CD4-positive, alpha-beta memory T cell (primary cell): ENCODE data around the gene CHN1. TPM values are rescaled to one million over a fixed set of nuclear protein-coding genes. Genes with fewer than 3 reads are reported as not detected.

ENCODE experiments used
- CTCF ChIA-PET: fragments of 350-600 bp; sonication (Branson Sonifier 250); formaldehyde crosslinking; loops from one replicate; lab custom pipeline; 2021; ENCODE audit warnings: inconsistent platforms; ENCODE audit not compliant: partially characterized antibody; lab: Charles Lee
- POLR2A ChIA-PET: fragments of 350-600 bp; sonication (Branson Sonifier 250); formaldehyde crosslinking; loops from one replicate; lab custom pipeline; 2021; ENCODE audit not compliant: partially characterized antibody; lab: Charles Lee
- DNase-seq, 5 donors: peaks; one replicate each; pipeline versions ENCODE4 v3.0.0 to v3.0.0-alpha.2; 2020 to 2022; ENCODE audit warnings: mixed read lengths in 1 of 5
- H3K27ac ChIP-seq: one replicate; pipeline ENCODE4 v1.7.0; 2013; ENCODE audit warnings: low read depth, low read length
- H3K27me3 ChIP-seq: 2 replicates; pipeline ENCODE4 v1.7.0; 2013; ENCODE audit warnings: mild to moderate bottlenecking, low read length, moderate library complexity; ENCODE audit not compliant: insufficient read depth
- H3K36me3 ChIP-seq: 2 replicates; pipeline ENCODE4 v1.7.0; 2013; ENCODE audit warnings: mild to moderate bottlenecking, low read length, moderate library complexity; ENCODE audit not compliant: insufficient read depth
- H3K4me1 ChIP-seq: 2 replicates; pipeline ENCODE4 v1.7.0; 2013; ENCODE audit warnings: mild to moderate bottlenecking, low read length, moderate library complexity; ENCODE audit not compliant: insufficient read depth
- H3K4me3 ChIP-seq, 2 donors: one replicate each; pipeline ENCODE4 v1.7.0; 2013; ENCODE audit warnings: low read length in 2 of 2, mild to moderate bottlenecking in 1 of 2
- H3K9me3 ChIP-seq, 2 donors: one replicate each; pipeline ENCODE4 v1.7.0; 2013; ENCODE audit warnings: low read length in 2 of 2, control low read depth in 1 of 2; ENCODE audit not compliant: control insufficient read depth in 1 of 2
- H3K27ac Mint-ChIP-seq, 7 donors: one replicate each; pipeline ENCODE4 v1.8.0; 2020 to 2021; ENCODE audit warnings: mixed read lengths in 7 of 7, mild to moderate bottlenecking in 6 of 7, inconsistent platforms in 3 of 7, moderate library complexity in 3 of 7
- H3K27me3 Mint-ChIP-seq, 2 donors: one replicate each; pipeline ENCODE4 v1.8.0; 2020 to 2021; ENCODE audit warnings: mixed read lengths in 2 of 2
- H3K36me3 Mint-ChIP-seq, 2 donors: one replicate each; pipeline ENCODE4 v1.8.0; 2020 to 2021; ENCODE audit warnings: mixed read lengths in 2 of 2, inconsistent platforms in 1 of 2, mild to moderate bottlenecking in 1 of 2
- H3K4me1 Mint-ChIP-seq, 4 donors: one replicate each; pipeline ENCODE4 v1.8.0; 2020 to 2021; ENCODE audit warnings: mixed read lengths in 4 of 4, mild to moderate bottlenecking in 1 of 4
- H3K4me3 Mint-ChIP-seq, 8 donors: one replicate each; pipeline ENCODE4 v1.8.0; 2020 to 2021; ENCODE audit warnings: mixed read lengths in 8 of 8, mild to moderate bottlenecking in 7 of 8, moderate library complexity in 6 of 8, inconsistent platforms in 3 of 8
- H3K9me3 Mint-ChIP-seq, 8 donors: one replicate each; pipeline ENCODE4 v1.8.0; 2020 to 2021; ENCODE audit warnings: mixed read lengths in 8 of 8, mild to moderate bottlenecking in 5 of 8, inconsistent platforms in 3 of 8, moderate library complexity in 1 of 8
- intact Hi-C: fragments of 100-400 bp; cut with micrococcal nuclease; formaldehyde crosslinking; loops from one replicate; pipeline ENCODE4 v1.15.1; 2023
- polyA plus RNA-seq, 2 donors: library from polyadenylated mRNA; unstranded; fragments of 300-500 nt; fragmentation: Illumina TruSeq; gene quantifications; one replicate each; pipeline ENCODE4 v1.2.3, GENCODE V29; 2021
- total RNA-seq, 2 experiments: library from RNA; stranded (reverse); gene quantifications; one replicate each; pipeline ENCODE4 v1.2.3, GENCODE V29; 2021

CHN1 gene
- total and polyA plus RNA-seq, 4 experiments from 2014 or later = 3.4 to 15.3 (median 8.9) TPM

DNA sequence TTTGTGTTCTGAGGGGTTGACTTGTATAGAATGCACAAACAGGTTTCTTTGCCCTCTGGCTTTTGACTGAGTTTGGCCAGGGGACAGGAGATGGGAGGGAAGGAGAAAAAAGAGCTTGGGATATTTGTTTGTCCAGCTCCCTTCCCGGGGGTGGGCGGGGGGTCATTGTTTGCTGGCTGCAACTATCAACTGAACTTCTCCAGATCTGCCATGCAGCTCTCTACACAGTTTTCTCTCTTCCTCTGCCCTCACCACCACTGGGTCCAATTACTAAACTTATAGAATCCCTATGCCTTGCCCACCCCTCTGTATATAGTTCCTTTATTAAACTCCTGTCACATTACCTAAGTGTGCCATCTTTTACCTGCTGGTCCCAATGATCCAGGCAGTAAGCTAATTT, 32.8 kb upstream of the CHN1 start:
- H3K4me3 Mint-ChIP-seq = no peak overlapping the region
- intact Hi-C loops = loop anchor here (2.0 to 10.0 kb wide), 2 partner anchors 147 to 1059 kb away; partner anchors contain the start of gene ATP5MC3
- POLR2A ChIA-PET = no interaction called here

DNA sequence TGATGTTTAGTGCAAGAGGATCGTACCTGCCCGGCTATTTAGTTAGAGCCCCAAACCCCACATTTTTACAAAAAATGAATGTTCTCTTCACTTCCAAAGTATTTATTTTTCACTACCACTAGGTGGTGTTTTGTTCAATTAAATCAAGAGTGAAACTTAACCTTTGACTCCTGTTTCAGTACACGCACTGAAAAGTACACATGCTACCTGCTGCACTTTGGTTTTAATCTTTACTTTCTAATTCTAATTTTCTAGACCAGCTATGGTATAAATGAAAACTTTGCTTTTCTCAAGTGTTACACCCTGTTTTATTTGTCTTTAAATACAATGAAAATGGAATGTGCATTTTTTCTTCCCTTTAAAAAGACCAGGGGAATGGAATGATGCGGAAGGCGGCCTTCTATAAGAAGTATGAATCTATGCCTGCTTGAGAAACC, 31.4 kb upstream of the CHN1 start:
- peaks cover 4% of the 10 kb centered on the region for H3K4me1 ChIP-seq
- ChIA-PET POLR2A (no interaction called here), CTCF (interaction anchor here (1.0 kb wide), 1 partner anchor 13 kb away, joined by 6 read pairs; no protein-coding TSS in a partner anchor)
- no peaks in the 10 kb centered on the region for H3K27me3 ChIP-seq
- Mint-ChIP-seq H3K9me3 (no peaks in the 10 kb centered on the region), H3K27ac (peak overlapping the region; percentile 10 to 87 (median 72)), H3K4me1 (peaks cover 4 to 9% (median 7%) of the 10 kb centered on the region in 4 donors), H3K4me3 (peak overlapping the region in 7 of 8 donors; percentile 61 to 79 (median 69)), H3K27me3 (no peaks in the 10 kb centered on the region), H3K36me3 (no peaks in the 10 kb centered on the region)
- H3K27ac ChIP-seq = no peak overlapping the region
- intact Hi-C loops = loop anchor here (2.0 to 10.0 kb wide), 2 partner anchors 148 to 1060 kb away; partner anchors contain the start of gene ATP5MC3
- no peaks in the 10 kb centered on the region for H3K9me3 ChIP-seq
- H3K4me3 ChIP-seq = no peak overlapping the region
- DNase-seq = peak in 4 of 5 donors; percentile 38 to 49 (median 47)
- no peaks in the 10 kb centered on the region for H3K36me3 ChIP-seq

More for the DNA sequence above, 32.8 kb upstream of the CHN1 start:
- H3K27ac ChIP-seq = no peak overlapping the region
- Mint-ChIP-seq H3K9me3 (no peaks in the 10 kb centered on the region), H3K27me3 (no peaks in the 10 kb centered on the region), H3K4me1 (peaks cover 4 to 9% (median 7%) of the 10 kb centered on the region in 4 donors), H3K27ac (peak overlapping the region in 2 of 7 donors; percentile 11 to 69), H3K36me3 (no peaks in the 10 kb centered on the region)
- H3K9me3 ChIP-seq = no peaks in the 10 kb centered on the region
- H3K36me3 ChIP-seq = no peaks in the 10 kb centered on the region
- peaks cover 4% of the 10 kb centered on the region for H3K4me1 ChIP-seq
- DNase-seq = no peak
- CTCF ChIA-PET = interaction anchor here (1.0 to 1.5 kb wide), 3 partner anchors 11 to 1060 kb away, joined by 3 to 4 read pairs (median 3); no protein-coding TSS in a partner anchor
- H3K27me3 ChIP-seq = no peaks in the 10 kb centered on the region
- H3K4me3 ChIP-seq = no peak overlapping the region

- CTCF ChIA-PET = interaction anchor here (0.8 kb wide), 1 partner anchor 12 kb away, joined by 3 read pairs; no protein-coding TSS in a partner anchor
- Histone ChIP-seq H3K27me3 (no peaks in the 10 kb centered on the region), H3K4me3 (no peak overlapping the region), H3K36me3 (no peaks in the 10 kb centered on the region), H3K27ac (no peak overlapping the region), H3K4me1 (peaks cover 4% of the 10 kb centered on the region), H3K9me3 (no peaks in the 10 kb centered on the region)
- Mint-ChIP-seq H3K27ac (no peak overlapping the region), H3K9me3 (no peaks in the 10 kb centered on the region), H3K36me3 (no peaks in the 10 kb centered on the region), H3K27me3 (no peaks in the 10 kb centered on the region), H3K4me1 (peaks cover 4 to 9% (median 7%) of the 10 kb centered on the region in 4 donors), H3K4me3 (no peak overlapping the region)
- POLR2A ChIA-PET = no interaction called here
- intact Hi-C loops = loop anchor here (2.0 to 10.0 kb wide), 2 partner anchors 149 to 1061 kb away; partner anchors contain the start of gene ATP5MC3
- DNase-seq = no peak
Measured at GRCh38 chr2:175035806-175036205, 30.6 kb upstream of the CHN1 start.

GRCh38 chr2:175034716-175035115, 29.5 kb upstream of the CHN1 start:
- H3K4me1 Mint-ChIP-seq = peaks cover 4 to 9% (median 7%) of the 10 kb centered on the region in 4 donors
- Histone ChIP-seq H3K4me1 (peaks cover 4% of the 10 kb centered on the region), H3K4me3 (no peak overlapping the region), H3K36me3 (no peaks in the 10 kb centered on the region), H3K27me3 (no peaks in the 10 kb centered on the region), H3K9me3 (no peaks in the 10 kb centered on the region), H3K27ac (no peak overlapping the region)
- DNase-seq = no peak
- no peaks in the 10 kb centered on the region for H3K27me3 Mint-ChIP-seq
- POLR2A ChIA-PET = no interaction called here
- H3K36me3 Mint-ChIP-seq = no peaks in the 10 kb centered on the region
- intact Hi-C loops = loop anchor here (10.0 kb wide), 1 partner anchor 150 kb away; the partner anchor contains the start of gene ATP5MC3
- no peaks in the 10 kb centered on the region for H3K9me3 Mint-ChIP-seq
- CTCF ChIA-PET = interaction anchor here (0.6 kb wide), 1 partner anchor 35 kb away, joined by 3 read pairs; no protein-coding TSS in a partner anchor
- no peak overlapping the region for H3K27ac Mint-ChIP-seq
- H3K4me3 Mint-ChIP-seq = no peak overlapping the region

DNA sequence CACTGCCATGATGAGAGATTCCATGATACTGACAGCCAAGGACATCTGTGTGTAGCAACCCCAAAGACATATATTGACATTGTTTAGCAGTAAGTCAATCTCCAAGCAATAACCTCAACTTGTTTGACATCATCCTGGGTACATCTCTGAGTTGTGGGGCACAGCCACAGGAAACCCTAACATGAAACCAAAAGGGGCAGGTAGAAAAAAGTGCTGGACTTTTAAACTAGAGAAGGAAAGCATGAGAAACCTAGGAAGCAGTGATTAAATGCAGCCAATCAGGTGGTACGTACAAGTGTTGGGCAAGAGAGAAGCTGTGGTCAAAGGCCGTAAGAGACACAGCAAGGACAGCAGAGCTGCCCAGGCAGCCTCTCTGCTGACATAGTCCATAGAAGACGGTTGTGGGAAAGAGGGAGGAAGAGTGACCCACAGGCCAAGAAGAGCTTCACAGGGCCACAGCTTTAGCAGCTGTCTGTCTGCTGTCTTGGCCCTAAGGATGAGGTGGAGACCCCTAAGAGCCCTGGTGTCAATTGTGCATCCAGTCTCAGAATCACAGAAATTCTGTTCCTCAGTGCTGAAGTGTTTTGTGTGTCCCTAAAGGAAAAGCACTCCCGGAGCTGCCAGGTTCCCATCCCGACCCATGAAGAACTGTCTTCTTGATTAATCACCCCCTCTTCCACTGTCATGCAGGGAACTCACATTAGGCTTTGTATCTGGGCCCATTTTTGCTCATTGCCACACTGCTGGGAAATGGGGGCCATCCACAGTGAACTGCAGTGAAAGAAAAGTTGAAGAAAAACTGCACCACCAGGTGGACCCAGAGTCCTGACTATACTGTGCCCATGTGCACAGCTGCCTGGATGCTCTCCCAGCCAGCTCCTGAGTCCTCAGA, 25.4 kb upstream of the CHN1 start:
- intact Hi-C loops = loop anchor here (10.0 kb wide), 1 partner anchor 154 kb away; the partner anchor contains the start of gene ATP5MC3
- DNase-seq = no peak
- no peak overlapping the region for H3K4me3 Mint-ChIP-seq
- Histone ChIP-seq H3K27me3 (no peaks in the 10 kb centered on the region), H3K4me1 (no peaks in the 10 kb centered on the region), H3K9me3 (no peaks in the 10 kb centered on the region), H3K27ac (no peak overlapping the region), H3K4me3 (no peak overlapping the region), H3K36me3 (no peaks in the 10 kb centered on the region)
- H3K9me3 Mint-ChIP-seq = peaks cover 0 to 2% (median 0%) of the 10 kb centered on the region in 8 donors
- no peaks in the 10 kb centered on the region for H3K4me1 Mint-ChIP-seq
- H3K27ac Mint-ChIP-seq = no peak overlapping the region
- POLR2A ChIA-PET = no interaction called here
- no peaks in the 10 kb centered on the region for H3K36me3 Mint-ChIP-seq
- CTCF ChIA-PET = interaction anchor here (0.7 to 1.6 kb wide), 4 partner anchors 259 to 1066 kb away, joined by 3 to 4 read pairs (median 4); no protein-coding TSS in a partner anchor
- H3K27me3 Mint-ChIP-seq = no peaks in the 10 kb centered on the region

DNA sequence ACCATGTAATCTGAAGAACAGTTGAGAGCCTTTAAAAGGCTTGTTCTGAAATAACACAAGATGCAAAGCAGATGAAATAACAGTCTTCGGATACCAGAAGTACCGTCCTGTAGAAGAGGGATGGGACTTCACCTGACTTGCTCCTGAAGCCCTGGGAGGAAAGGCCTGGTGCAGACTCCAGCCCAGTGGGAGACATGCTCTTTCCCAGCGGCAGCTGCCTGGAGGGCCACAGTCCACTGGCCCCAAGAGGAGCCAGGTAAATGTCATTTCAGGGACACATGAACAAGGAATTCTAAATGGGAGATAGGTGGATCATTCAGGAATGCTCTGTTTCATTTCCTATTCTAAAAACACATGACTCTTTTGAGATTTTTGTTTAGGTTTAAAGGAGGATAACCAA, 22.6 kb upstream of the CHN1 start:
- Mint-ChIP-seq H3K36me3 (no peaks in the 10 kb centered on the region), H3K27ac (no peak overlapping the region), H3K9me3 (peaks cover 0 to 2% (median 0%) of the 10 kb centered on the region in 8 donors), H3K27me3 (no peaks in the 10 kb centered on the region), H3K4me1 (no peaks in the 10 kb centered on the region), H3K4me3 (no peak overlapping the region)
- no peak for DNase-seq
- H3K4me3 ChIP-seq = no peak overlapping the region
- ChIA-PET POLR2A (no interaction called here), CTCF (no interaction called here)
- no peaks in the 10 kb centered on the region for H3K27me3 ChIP-seq
- H3K27ac ChIP-seq = no peak overlapping the region
- no peaks in the 10 kb centered on the region for H3K36me3 ChIP-seq
- H3K9me3 ChIP-seq = no peaks in the 10 kb centered on the region
- intact Hi-C loops = no loop called here
- no peaks in the 10 kb centered on the region for H3K4me1 ChIP-seq

DNA sequence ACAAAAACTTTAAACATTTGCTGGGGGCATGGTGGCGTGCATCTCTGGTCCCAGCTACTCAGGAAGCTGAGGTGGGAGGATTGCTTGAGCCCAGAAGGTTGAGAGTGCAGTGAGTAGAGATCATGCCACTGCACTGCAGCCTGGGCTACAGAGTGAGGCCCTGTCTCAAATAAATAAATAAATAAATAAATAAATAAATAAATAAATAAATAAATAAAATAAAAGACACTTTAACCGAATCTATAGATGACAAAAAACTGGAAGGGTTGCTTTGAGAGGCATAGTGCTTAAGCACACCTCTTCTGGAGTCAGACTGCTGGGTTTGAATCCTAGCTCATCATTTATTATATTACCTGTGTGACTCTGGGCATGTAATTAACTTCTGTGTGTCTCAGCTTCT, 21.2 kb upstream of the CHN1 start:
- intact Hi-C loops = no loop called here
- no peaks in the 10 kb centered on the region for H3K27me3 Mint-ChIP-seq
- ChIA-PET CTCF (no interaction called here), POLR2A (no interaction called here)
- no peaks in the 10 kb centered on the region for H3K36me3 ChIP-seq
- no peaks in the 10 kb centered on the region for H3K4me1 Mint-ChIP-seq
- peaks cover 0 to 2% (median 0%) of the 10 kb centered on the region in 8 donors for H3K9me3 Mint-ChIP-seq
- H3K9me3 ChIP-seq = no peaks in the 10 kb centered on the region
- no peaks in the 10 kb centered on the region for H3K27me3 ChIP-seq
- H3K4me3 Mint-ChIP-seq = no peak overlapping the region
- no peaks in the 10 kb centered on the region for H3K36me3 Mint-ChIP-seq
- no peak overlapping the region for H3K27ac Mint-ChIP-seq
- no peak overlapping the region for H3K27ac ChIP-seq
- no peak overlapping the region for H3K4me3 ChIP-seq
- no peaks in the 10 kb centered on the region for H3K4me1 ChIP-seq
- DNase-seq = no peak
